ENCODE measurements around the gene STX19. TPM values are rescaled to one million over a fixed set of nuclear protein-coding genes. Genes with fewer than 3 reads are reported as not detected.

Gene STX19
- total and polyA plus RNA-seq, 11 donors = 0.25 TPM; not detected in 10

- Histone ChIP-seq H3K4me3 (no peak overlapping the region), H3K9me3 (no peaks in the 10 kb centered on the region), H3K27me3 (no peaks in the 10 kb centered on the region), H3K4me1 (peaks cover 0 to 14% (median 1%) of the 10 kb centered on the region in 12 donors), H3K27ac (no peak overlapping the region), H3K36me3 (peaks cover 0 to 9% (median 0%) of the 10 kb centered on the region in 9 donors)
- DNase-seq = no peak
- WGBS, 4 donors = 91 to 95% (median 93%) methylated on average over 3 of the region's 3 CpGs
- intact Hi-C loops (cut with DNase I) = loop anchor here in 7 of 10 donors (2.0 to 5.0 kb wide), 2 partner anchors 65 to 67 kb away; no protein-coding TSS in a partner anchor
- TF ChIP-seq POLR2A (IDR thresholded peaks at IDR 0.05) (no peak), CTCF (IDR thresholded peaks at IDR 0.05) (no peak)
- no peak for ATAC-seq
Observed at GRCh38 chr3:94001827-94002495, 26.4 kb downstream of the STX19 start.

- Histone ChIP-seq H3K36me3 (peaks cover 0 to 14% (median 0%) of the 10 kb centered on the region in 9 donors), H3K4me1 (peaks cover 0 to 14% (median 1%) of the 10 kb centered on the region in 12 donors), H3K4me3 (no peak overlapping the region), H3K27me3 (no peaks in the 10 kb centered on the region), H3K27ac (peak overlapping the region in 1 of 12 donors; percentile 2), H3K9me3 (no peaks in the 10 kb centered on the region)
- 27 to 36% (median 31%) methylated on average over 1 of the region's 1 CpG for WGBS, 4 donors
- intact Hi-C loops (cut with DNase I) = loop anchor here in 5 of 10 donors (5.0 kb wide), 1 partner anchor 66 kb away; no protein-coding TSS in a partner anchor
- DNase-seq = no peak
- no peak for TF ChIP-seq CTCF (IDR thresholded peaks at IDR 0.05)
- no peak for TF ChIP-seq POLR2A (IDR thresholded peaks at IDR 0.05)
- ATAC-seq = no peak
Observed at GRCh38 chr3:94001191-94001590, 27.2 kb downstream of the STX19 start.

- 75 to 87% (median 83%) methylated on average over 3 of the region's 3 CpGs for WGBS, 4 donors
- Histone ChIP-seq H3K27me3 (no peaks in the 10 kb centered on the region), H3K4me1 (peaks cover 0 to 4% (median 0%) of the 10 kb centered on the region in 12 donors), H3K36me3 (peaks cover 0 to 14% (median 0%) of the 10 kb centered on the region in 9 donors), H3K9me3 (no peaks in the 10 kb centered on the region), H3K4me3 (no peak overlapping the region), H3K27ac (no peak overlapping the region)
- ATAC-seq (no peak), DNase-seq (no peak)
- TF ChIP-seq CTCF (IDR thresholded peaks at IDR 0.05) (no peak), POLR2A (IDR thresholded peaks at IDR 0.05) (no peak)
- intact Hi-C loops (cut with DNase I) = no loop called here
Observed at GRCh38 chr3:93994056-93994455, 34.3 kb downstream of the STX19 start.

DNA sequence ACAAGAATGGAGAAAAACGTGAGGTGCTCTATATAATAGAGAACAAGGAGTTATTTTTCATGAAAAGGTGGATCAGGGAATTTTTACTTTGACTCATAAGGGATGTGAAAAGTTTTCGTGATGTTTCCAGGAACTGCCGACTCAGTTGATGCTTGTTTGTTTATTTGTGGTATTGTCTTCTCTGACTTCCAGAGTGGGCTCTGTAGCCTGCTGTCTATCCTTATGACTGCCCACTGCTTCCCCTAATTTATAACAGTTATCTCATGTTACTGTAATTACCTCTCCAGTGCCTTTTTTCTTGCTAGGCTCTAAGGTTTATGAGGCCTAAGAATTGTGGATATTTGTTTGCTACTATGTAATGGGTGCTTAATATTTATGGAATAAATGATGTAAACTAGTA is 36.2 kb downstream of the STX19 start:
- intact Hi-C loops (cut with DNase I) = no loop called here
- no peaks in the 10 kb centered on the region for H3K27me3 ChIP-seq
- no peaks in the 10 kb centered on the region for H3K9me3 ChIP-seq
- no peak overlapping the region for H3K4me3 ChIP-seq
- H3K27ac ChIP-seq = no peak overlapping the region
- WGBS, 4 donors = 87 to 91% (median 89%) methylated on average over 3 of the region's 3 CpGs
- H3K4me1 ChIP-seq = peaks cover 0 to 18% (median 1%) of the 10 kb centered on the region in 12 donors
- TF ChIP-seq CTCF (IDR thresholded peaks at IDR 0.05) = no peak
- TF ChIP-seq POLR2A (IDR thresholded peaks at IDR 0.05) = no peak
- DNase-seq (no peak), ATAC-seq (no peak)
- H3K36me3 ChIP-seq = peaks cover 0 to 8% (median 0%) of the 10 kb centered on the region in 9 donors

Data from heart left ventricle (tissue), 16 donors.